ENCODE data around the gene MLIP. TPM values are rescaled to one million over a fixed set of nuclear protein-coding genes. Genes with fewer than 3 reads are reported as not detected.

The MLIP gene
- total RNA-seq, 3 donors from 2014 or later (not counting 1 experiment from before 2014, with no cell fraction given): not detected

DNA sequence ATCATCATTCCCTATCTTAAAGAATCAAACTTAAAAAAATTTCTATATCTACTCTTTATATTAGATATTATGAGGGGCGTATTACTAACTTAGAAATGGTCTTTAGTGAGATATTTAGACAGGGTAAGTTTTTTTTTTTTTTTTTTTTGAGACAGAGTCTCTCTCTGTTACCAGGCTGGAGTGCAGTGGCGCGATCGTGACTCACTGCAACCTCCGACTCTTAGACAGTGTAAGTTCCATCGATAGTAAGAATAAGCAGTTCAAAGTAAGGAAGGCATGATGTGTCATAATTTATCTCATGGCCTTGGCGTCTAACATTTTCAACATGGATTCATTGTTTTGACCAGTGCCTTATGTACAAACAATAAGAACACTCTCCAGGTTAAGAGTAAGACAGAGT is 72.4 kb downstream of the MLIP start:
- no peaks in the 10 kb centered on the region for H3K36me3 ChIP-seq (ENCODE audit: control insufficient read depth, insufficient read depth, low read length)
- intact Hi-C loops (cut with micrococcal nuclease): no loop called here
- H3K27me3 ChIP-seq (ENCODE audit: control insufficient read depth, insufficient read depth, low read length): no peaks in the 10 kb centered on the region
- ATAC-seq (no peak), DNase-seq (no peak)
- TF ChIP-seq, protein P1, sequence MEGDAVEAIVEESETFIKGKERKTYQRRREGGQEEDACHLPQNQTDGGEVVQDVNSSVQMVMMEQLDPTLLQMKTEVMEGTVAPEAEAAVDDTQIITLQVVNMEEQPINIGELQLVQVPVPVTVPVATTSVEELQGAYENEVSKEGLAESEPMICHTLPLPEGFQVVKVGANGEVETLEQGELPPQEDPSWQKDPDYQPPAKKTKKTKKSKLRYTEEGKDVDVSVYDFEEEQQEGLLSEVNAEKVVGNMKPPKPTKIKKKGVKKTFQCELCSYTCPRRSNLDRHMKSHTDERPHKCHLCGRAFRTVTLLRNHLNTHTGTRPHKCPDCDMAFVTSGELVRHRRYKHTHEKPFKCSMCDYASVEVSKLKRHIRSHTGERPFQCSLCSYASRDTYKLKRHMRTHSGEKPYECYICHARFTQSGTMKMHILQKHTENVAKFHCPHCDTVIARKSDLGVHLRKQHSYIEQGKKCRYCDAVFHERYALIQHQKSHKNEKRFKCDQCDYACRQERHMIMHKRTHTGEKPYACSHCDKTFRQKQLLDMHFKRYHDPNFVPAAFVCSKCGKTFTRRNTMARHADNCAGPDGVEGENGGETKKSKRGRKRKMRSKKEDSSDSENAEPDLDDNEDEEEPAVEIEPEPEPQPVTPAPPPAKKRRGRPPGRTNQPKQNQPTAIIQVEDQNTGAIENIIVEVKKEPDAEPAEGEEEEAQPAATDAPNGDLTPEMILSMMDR (IDR thresholded peaks at IDR 0.05): no peak
- H3K4me1 ChIP-seq (ENCODE audit: control insufficient read depth, insufficient read depth, low read length): no peaks in the 10 kb centered on the region
- H3K9me3 ChIP-seq (ENCODE audit: control insufficient read depth, insufficient read depth, low read length): peaks cover 5% of the 10 kb centered on the region
- no peaks in the 10 kb centered on the region for H3K36me3 Mint-ChIP-seq
- 91% methylated on average over 7 of the region's 7 CpGs for WGBS (ENCODE audit: insufficient coverage)
- no peak overlapping the region for H3K27ac Mint-ChIP-seq
- H3K27me3 Mint-ChIP-seq (ENCODE audit: low read depth in 2 of 2): no peaks in the 10 kb centered on the region
- no peak overlapping the region for H3K27ac ChIP-seq (ENCODE audit: low read length)
- peaks cover 8 to 9% of the 10 kb centered on the region in 2 donors for H3K9me3 Mint-ChIP-seq
- no peak overlapping the region for H3K4me3 Mint-ChIP-seq
- no peak overlapping the region for H3K4me3 ChIP-seq (ENCODE audit: low read length)
- H3K4me1 Mint-ChIP-seq: no peaks in the 10 kb centered on the region

- Mint-ChIP-seq H3K9me3 (peaks cover 2 to 8% of the 10 kb centered on the region in 2 donors), H3K27me3 (ENCODE audit: low read depth in 2 of 2) (no peaks in the 10 kb centered on the region), H3K4me3 (no peak overlapping the region), H3K36me3 (no peaks in the 10 kb centered on the region), H3K4me1 (no peaks in the 10 kb centered on the region), H3K27ac (no peak overlapping the region)
- intact Hi-C loops (cut with micrococcal nuclease): no loop called here
- no peak for DNase-seq
- no peak for ATAC-seq
- Histone ChIP-seq H3K27ac (ENCODE audit: low read length) (no peak overlapping the region), H3K27me3 (ENCODE audit: control insufficient read depth, insufficient read depth, low read length) (no peaks in the 10 kb centered on the region), H3K36me3 (ENCODE audit: control insufficient read depth, insufficient read depth, low read length) (no peaks in the 10 kb centered on the region), H3K9me3 (ENCODE audit: control insufficient read depth, insufficient read depth, low read length) (peaks cover 4% of the 10 kb centered on the region), H3K4me1 (ENCODE audit: control insufficient read depth, insufficient read depth, low read length) (no peaks in the 10 kb centered on the region), H3K4me3 (ENCODE audit: low read length) (no peak overlapping the region)
- 78% methylated on average over 1 of the region's 1 CpG for WGBS (ENCODE audit: insufficient coverage)
- TF ChIP-seq, protein P1 (IDR thresholded peaks at IDR 0.05): no peak
Measured at GRCh38 chr6:54185885-54186284, 74.6 kb downstream of the MLIP start.

GRCh38 chr6:54188846-54189245 is 77.6 kb downstream of the MLIP start:
- Histone ChIP-seq H3K4me1 (ENCODE audit: control insufficient read depth, insufficient read depth, low read length) (no peaks in the 10 kb centered on the region), H3K27ac (ENCODE audit: low read length) (no peak overlapping the region), H3K9me3 (ENCODE audit: control insufficient read depth, insufficient read depth, low read length) (no peaks in the 10 kb centered on the region), H3K4me3 (ENCODE audit: low read length) (no peak overlapping the region), H3K27me3 (ENCODE audit: control insufficient read depth, insufficient read depth, low read length) (no peaks in the 10 kb centered on the region), H3K36me3 (ENCODE audit: control insufficient read depth, insufficient read depth, low read length) (no peaks in the 10 kb centered on the region)
- Mint-ChIP-seq H3K27ac (no peak overlapping the region), H3K9me3 (peaks cover 2 to 8% of the 10 kb centered on the region in 2 donors), H3K27me3 (ENCODE audit: low read depth in 2 of 2) (no peaks in the 10 kb centered on the region), H3K4me3 (no peak overlapping the region), H3K36me3 (no peaks in the 10 kb centered on the region), H3K4me1 (no peaks in the 10 kb centered on the region)
- WGBS (ENCODE audit: insufficient coverage): 49% methylated on average over 2 of the region's 2 CpGs
- TF ChIP-seq, protein P1 (IDR thresholded peaks at IDR 0.05): no peak
- intact Hi-C loops (cut with micrococcal nuclease): no loop called here
- no peak for ATAC-seq
- DNase-seq: no peak

DNA sequence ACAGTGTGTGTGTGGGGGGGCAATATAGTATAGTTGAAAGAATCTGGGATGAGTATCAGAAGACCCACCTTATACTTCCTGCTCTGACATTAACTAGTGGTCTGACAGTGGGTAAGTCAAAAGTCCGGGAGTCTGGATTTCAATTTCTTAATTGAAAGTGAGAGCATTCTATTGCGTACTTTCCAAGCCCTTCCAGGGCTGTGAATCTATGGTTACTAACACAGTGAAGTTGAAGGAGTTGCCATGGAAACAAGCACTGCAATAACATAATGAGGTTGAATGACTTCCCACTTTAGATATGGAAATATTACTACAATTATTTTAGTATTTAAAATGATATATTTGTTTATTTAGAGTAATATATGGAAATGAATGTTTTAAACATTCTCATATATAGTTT is 80.2 kb downstream of the MLIP start:
- no peaks in the 10 kb centered on the region for H3K4me1 ChIP-seq (ENCODE audit: control insufficient read depth, insufficient read depth, low read length)
- 91% methylated on average over 2 of the region's 2 CpGs for WGBS (ENCODE audit: insufficient coverage)
- H3K27ac ChIP-seq (ENCODE audit: low read length): no peak overlapping the region
- H3K36me3 Mint-ChIP-seq: no peaks in the 10 kb centered on the region
- intact Hi-C loops (cut with micrococcal nuclease): no loop called here
- no peaks in the 10 kb centered on the region for H3K9me3 ChIP-seq (ENCODE audit: control insufficient read depth, insufficient read depth, low read length)
- no peak overlapping the region for H3K4me3 Mint-ChIP-seq
- TF ChIP-seq, protein P1 (IDR thresholded peaks at IDR 0.05): no peak
- H3K4me1 Mint-ChIP-seq: no peaks in the 10 kb centered on the region
- no peak overlapping the region for H3K27ac Mint-ChIP-seq
- H3K36me3 ChIP-seq (ENCODE audit: control insufficient read depth, insufficient read depth, low read length): no peaks in the 10 kb centered on the region
- H3K27me3 ChIP-seq (ENCODE audit: control insufficient read depth, insufficient read depth, low read length): no peaks in the 10 kb centered on the region
- H3K4me3 ChIP-seq (ENCODE audit: low read length): no peak overlapping the region
- H3K27me3 Mint-ChIP-seq (ENCODE audit: low read depth in 2 of 2): no peaks in the 10 kb centered on the region
- ATAC-seq: no peak
- no peak for DNase-seq
- H3K9me3 Mint-ChIP-seq: peaks cover 2 to 5% of the 10 kb centered on the region in 2 donors
